GM20431 (cell line): ENCODE measurements around the gene NLRP11.
"Not testable (repeated sequence)": the region's sequence is repeated elsewhere in the genome, so short reads cannot be mapped to it uniquely, and the experiment has no call there.

Source experiments
- in situ Hi-C: fragments of 300-500 bp; cut with MseI, MboI; formaldehyde crosslinking; loops from one replicate; pipeline ENCODE4 v1.15.0; 2020; ENCODE audit warnings: low sequenced_read_pairs; ENCODE audit not compliant: unreplicated experiment

The NLRP11 gene

DNA sequence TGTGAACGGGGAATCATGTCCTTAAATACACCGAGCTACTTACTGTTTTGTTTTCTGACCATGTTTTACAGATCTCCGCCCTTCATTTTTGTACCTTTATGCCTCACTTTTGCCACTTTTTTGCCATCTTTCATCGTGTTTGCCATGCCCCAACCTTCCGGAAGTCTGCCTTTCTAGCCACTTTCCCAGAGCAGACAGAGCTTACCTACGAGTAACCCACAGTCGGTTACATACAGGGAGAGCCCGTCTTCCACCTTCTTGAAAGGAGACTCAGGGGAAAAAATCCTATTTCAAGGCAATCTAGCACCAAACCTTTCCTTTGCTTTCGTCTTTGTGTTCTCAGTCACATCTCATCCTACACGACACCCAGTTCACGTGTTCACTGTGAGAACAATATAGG is 36.8 kb downstream of the NLRP11 start:
- in situ Hi-C loops = no loop called here

DNA sequence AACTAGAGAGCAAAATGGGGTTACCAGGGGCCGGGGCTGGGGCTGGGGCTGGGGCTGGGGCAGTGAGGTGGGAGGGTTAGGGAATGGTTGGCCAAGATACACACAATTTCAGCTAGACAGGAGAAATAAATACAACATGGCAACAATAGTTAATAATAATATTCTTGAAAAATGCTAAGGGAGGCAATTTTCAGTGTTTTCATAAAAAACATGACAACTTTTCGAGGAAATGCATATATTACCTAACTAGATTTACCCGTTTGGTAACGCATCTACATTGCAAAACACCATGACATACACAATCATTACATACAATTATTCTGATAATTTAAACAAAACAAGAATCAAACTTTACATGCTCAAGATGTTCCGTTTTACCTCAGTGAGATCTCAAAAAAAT is 50.7 kb downstream of the NLRP11 start:
- in situ Hi-C loops = no loop called here

DNA sequence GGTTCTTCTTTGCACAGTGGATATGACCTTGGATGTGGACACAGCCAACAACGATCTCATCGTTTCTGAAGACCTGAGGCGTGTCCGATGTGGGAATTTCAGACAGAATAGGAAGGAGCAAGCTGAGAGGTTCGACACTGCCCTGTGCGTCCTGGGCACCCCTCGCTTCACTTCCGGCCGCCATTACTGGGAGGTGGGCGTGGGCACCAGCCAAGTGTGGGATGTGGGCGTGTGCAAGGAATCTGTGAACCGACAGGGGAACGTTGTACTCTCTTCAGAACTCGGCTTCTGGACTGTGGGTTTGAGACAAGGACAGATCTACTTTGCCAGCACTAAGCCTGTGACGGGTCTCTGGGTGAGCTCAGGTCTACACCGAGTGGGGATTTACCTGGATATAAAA is 53.5 kb downstream of the NLRP11 start:
- in situ Hi-C loops = no loop called here

DNA sequence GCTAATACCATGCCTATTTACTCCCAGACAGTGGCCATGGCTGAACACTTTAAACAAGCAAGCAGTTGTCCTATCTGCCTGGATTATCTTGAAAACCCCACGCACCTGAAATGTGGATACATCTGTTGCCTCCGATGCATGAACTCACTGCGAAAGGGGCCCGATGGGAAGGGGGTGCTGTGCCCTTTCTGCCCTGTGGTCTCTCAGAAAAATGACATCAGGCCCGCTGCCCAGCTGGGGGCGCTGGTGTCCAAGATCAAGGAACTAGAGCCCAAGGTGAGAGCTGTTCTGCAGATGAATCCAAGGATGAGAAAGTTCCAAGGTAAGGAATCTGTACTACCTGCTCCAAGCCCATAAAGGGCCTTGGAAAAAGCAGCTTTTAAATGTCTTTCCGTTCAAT is 54.3 kb downstream of the NLRP11 start:
- in situ Hi-C loops = no loop called here

DNA sequence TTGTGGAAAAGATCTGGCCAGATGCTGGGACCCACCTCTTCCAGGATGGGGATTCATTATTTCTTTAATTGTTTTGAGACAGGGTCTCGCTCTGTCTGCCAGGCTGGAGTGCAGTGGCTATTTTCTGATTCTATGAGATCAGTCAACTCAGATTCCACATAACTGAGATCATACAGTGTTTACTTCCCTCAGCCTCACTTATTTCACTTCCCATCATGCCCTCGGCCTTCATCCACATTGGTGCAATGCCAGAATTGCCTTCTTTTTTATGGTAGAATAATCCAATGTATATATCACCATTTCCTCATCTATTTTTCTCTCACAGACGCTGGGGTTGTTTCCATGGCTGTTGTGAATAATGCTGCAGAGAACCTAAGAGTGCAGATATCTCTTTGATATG is 62.2 kb downstream of the NLRP11 start:
- in situ Hi-C loops = not testable (repeated sequence)

DNA sequence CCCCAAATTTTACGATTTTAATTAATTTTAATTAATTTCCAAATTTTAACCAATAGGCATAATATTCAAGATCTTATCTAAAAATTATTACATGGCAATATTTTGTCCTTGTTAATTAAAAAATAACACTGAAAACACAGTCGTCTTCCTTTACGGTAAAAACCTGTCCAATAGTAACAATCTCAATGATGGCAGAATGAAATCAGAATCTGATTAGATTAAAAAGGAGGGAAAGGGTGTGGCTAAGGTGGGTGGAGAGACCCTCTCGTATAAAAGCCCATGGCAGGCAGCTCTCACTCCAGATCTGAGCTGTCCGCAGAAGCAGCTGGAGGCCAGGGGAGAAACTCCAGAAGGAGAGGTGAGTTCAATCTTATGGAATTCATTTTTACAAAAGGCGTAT is 63.0 kb downstream of the NLRP11 start, which contains the start of gene RFPL4AL1:
TSS of gene RFPL4AL1 (plus strand) at position 301 of the 400 bp plus-strand sequence. CDS start 2,687 bp downstream, outside the sequence.
- in situ Hi-C loops = not testable (repeated sequence)

DNA sequence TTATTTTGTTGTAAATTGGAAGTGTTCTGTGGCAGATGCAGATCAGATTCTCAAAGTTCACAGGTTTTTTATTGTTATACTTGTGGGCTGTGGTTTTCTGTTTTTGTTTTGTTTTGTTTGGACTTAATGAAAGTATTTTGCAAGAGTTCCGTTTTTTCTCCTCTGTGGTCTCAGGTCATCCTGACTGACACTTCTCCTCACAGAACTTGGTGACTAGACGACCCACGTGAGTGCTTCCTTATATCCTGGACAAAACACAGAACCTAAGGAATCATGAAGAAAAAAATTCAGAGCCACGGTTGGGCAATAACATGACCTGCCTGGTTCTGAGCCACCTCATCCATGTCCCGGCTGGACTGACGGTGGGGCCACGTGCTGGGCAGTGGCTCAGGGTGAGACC is 65.3 kb downstream of the NLRP11 start:
- in situ Hi-C loops = no loop called here

DNA sequence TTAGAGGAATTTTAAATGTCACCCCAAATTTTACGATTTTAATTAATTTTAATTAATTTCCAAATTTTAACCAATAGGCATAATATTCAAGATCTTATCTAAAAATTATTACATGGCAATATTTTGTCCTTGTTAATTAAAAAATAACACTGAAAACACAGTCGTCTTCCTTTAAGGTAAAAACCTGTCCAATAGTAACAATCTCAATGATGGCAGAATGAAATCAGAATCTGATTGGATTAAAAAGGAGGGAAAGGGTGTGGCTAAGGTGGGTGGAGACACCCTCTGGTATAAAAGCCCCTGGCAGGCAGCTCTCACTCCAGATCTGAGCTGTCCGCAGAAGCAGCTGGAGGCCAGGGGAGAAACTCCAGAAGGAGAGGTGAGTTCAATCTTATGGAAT is 73.0 kb downstream of the NLRP11 start, which contains the start of gene RFPL4A:
TSS of gene RFPL4A (plus strand) at position 301 of the 400 bp plus-strand sequence. CDS start 2,704 bp downstream, outside the sequence.
- in situ Hi-C loops = not testable (repeated sequence)

DNA sequence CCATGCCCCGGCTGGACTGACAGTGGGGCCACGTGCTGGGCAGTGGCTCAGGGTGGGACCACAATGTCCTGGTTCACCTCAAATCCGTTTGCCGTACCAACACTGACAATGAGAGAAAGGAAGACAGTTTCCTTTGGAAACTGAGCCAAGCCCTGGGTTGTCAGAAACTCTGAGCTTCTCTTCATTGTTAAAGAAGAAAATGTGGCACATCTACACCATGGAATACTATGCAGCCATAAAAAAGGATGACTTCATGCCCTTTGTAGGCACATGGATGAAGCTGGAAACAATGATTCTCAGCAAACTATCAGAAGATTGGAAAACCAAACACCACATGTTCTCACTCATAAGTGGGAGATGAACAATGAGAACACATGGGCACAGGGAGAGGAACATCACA is 75.0 kb downstream of the NLRP11 start:
- in situ Hi-C loops = not testable (repeated sequence)

DNA sequence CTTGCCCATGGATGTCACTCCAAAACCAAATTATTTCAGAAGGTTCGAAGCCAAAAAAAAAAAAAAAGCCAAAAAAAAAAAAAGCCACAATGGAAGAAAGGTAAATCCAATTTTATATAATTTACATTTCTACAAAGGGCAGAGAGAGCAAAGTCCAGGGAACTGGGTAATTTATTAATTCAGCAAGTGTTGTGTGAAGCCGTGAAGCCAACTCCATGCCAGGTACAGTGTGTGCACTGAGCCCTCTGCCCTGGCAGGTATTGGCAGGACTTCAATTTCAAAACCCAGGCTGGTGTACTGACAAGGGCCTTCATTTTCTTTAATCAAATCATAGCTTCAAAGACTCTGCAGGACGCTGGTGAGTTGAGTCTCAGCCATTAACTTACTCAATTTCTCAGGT is 78.4 kb downstream of the NLRP11 start:
- in situ Hi-C loops = no loop called here

DNA sequence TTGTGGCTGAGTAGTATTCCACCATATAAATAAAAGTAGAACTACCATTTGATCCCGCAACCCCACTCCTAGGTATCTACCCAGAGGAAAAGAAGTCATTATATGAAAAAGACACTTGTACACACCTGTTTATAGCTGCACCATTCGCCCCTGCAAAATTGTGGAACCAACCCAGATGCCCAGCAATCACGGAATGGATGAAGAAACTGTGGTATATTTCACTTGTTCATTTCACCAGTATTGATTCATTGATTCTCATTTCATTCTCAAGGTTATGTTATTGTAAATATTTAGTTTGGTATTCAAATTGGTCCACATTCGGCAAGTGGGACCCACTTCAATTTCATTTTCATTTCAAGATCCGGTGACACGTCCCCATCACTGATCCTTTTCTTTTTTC is 81.1 kb downstream of the NLRP11 start:
- in situ Hi-C loops = no loop called here

DNA sequence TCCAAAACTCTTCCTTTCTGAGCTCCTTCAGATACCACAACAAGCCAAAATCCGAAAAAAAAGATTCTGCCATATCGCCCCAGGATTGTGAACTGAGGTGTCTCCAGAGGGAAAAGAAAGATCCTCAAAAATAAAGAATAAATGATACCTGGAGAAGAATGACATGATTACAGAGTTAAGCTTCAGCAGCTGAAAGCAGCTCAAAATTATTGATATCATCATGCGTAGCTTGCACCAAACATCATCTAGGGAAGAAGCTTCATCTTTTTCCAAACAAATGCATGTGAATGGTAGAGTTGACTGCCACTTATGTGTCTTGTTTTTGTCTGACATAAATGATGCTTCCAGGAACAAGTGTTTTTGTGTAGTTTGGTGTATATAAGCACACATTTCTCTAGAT is 93.5 kb downstream of the NLRP11 start, which contains the start of gene NLRP9:
TSS of gene NLRP9 (minus strand) at position 101 of the 400 bp plus-strand sequence. CDS start at position 73, 28 bp downstream.
- in situ Hi-C loops = no loop called here
